NCI-H2107 (cell line): ENCODE data around the gene CCT6A.
"Not testable (repeated sequence)": the region's sequence is repeated elsewhere in the genome, so short reads cannot be mapped to it uniquely, and the experiment has no call there.

ENCODE experiments used
- DNase-seq: peaks from one replicate; lab custom pipeline; 2025; lab: John Stamatoyannopoulos, UW

Gene CCT6A

GRCh38 chr7:56098187-56099008, 46.8 kb downstream of the CCT6A start:
- DNase-seq: not testable (repeated sequence)

- no peak for DNase-seq
Observed at GRCh38 chr7:56099653-56100052, 48.1 kb downstream of the CCT6A start.

- not testable (repeated sequence) for DNase-seq
Observed at GRCh38 chr7:56104138-56104537, 52.6 kb downstream of the CCT6A start.

- no peak for DNase-seq
Observed at GRCh38 chr7:56105508-56105907, 53.9 kb downstream of the CCT6A start.

- peak; percentile 97 for DNase-seq
Observed at GRCh38 chr7:56106108-56107073, 54.8 kb downstream of the CCT6A start, which contains the start of gene CHCHD2. CHCHD2 (minus strand) TSS chr7:56106476; CDS start chr7:56106413, 63 bp downstream.

DNA sequence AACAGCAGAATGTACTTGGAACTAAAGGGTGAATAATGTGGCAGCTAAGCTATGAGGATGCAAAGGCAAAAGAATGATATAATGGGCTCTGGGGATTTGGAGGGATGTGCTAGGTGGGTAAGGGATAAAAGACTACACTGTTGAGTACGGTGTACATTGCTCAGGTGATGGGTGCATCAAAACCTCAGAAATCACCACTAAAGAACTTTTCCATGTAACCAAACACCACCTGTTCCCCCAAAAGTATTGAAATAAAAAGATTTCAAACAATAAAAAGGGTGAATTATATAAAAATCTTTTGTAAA, 56.3 kb downstream of the CCT6A start:
- no peak for DNase-seq

- no peak for DNase-seq
Observed at GRCh38 chr7:56110611-56111010, 59.0 kb downstream of the CCT6A start.

GRCh38 chr7:56112244-56112643, 60.7 kb downstream of the CCT6A start:
- DNase-seq: not testable (repeated sequence)
